Tibial nerve (tissue), 4 donors: ENCODE results near the gene OR52K1. TPM values are rescaled to one million over a fixed set of nuclear protein-coding genes. Genes with fewer than 3 reads are reported as not detected.
"Not testable (repeated sequence)": the region's sequence is repeated elsewhere in the genome, so short reads cannot be mapped to it uniquely, and the experiment has no call there.

Source experiments
- DNase-seq, 2 donors: peaks; one replicate each; pipeline ENCODE4 v3.0.0-alpha.2; 2019; ENCODE audit warnings: low spot score in 2 of 2
- H3K27ac ChIP-seq, 4 donors: fragments of 200-600 bp; sonication (generic) in 3 of 4; one replicate each; pipeline ENCODE4 v1.5.1; 2017 to 2019; ENCODE audit warnings: mild to moderate bottlenecking in 1 of 4
- H3K27me3 ChIP-seq, 2 donors: fragments of 200-600 bp; sonication (generic) in 1 of 2; one replicate each; pipeline versions ENCODE4 v1.5.1 to v1.6.0; 2017 to 2019
- H3K36me3 ChIP-seq, 3 donors: fragments of 200-600 bp; sonication (generic); one replicate each; pipeline ENCODE4 v1.5.1; 2018 to 2019
- H3K4me1 ChIP-seq, 4 donors: fragments of 200-600 bp; sonication (generic) in 3 of 4; one replicate each; pipeline ENCODE4 v1.5.1; 2017 to 2019
- H3K4me3 ChIP-seq, 4 donors: fragments of 200-600 bp; sonication (generic) in 3 of 4; one replicate each; pipeline ENCODE4 v1.5.1; 2017 to 2019; ENCODE audit warnings: mild to moderate bottlenecking in 1 of 4, moderate library complexity in 1 of 4
- H3K9me3 ChIP-seq, 4 donors: fragments of 200-600 bp; sonication (generic) in 3 of 4; one replicate each; pipeline ENCODE4 v1.5.1; 2017 to 2019
- CTCF ChIP-seq, 5 experiments: fragments of 200-600 bp in 3 of 5; fragments of 450-650 bp in 2 of 5; sonication (generic) in 3 of 5; IDR thresholded peaks; one replicate each; pipeline ENCODE4 v1.5.1; 2016 to 2019; ENCODE audit warnings: antibody characterized with exemption in 5 of 5, mild to moderate bottlenecking in 3 of 5, moderate library complexity in 2 of 5
- EP300 ChIP-seq, 2 donors: sonication (generic); formaldehyde crosslinking; IDR thresholded peaks; one replicate each; pipeline ENCODE4 v1.6.1; 2017; ENCODE audit warnings: antibody characterized with exemption in 2 of 2, mild to moderate bottlenecking in 1 of 2
- POLR2A ChIP-seq, 2 donors: fragments of 450-650 bp; IDR thresholded peaks; one replicate each; pipeline ENCODE4 v1.6.1; 2017; ENCODE audit warnings: antibody characterized with exemption in 2 of 2, mild to moderate bottlenecking in 2 of 2, moderate library complexity in 2 of 2
- WGBS, 2 donors: methylation state at CpG; one replicate each; pipeline ENCODE4 v1.1.5; 2018; 5-methylcytosine and 5-hydroxymethylcytosine counted together
- total RNA-seq, 4 donors: library from RNA; depleted of rRNA; stranded (reverse); fragments of >200 nt; gene quantifications; one replicate each; pipeline ENCODE4 v1.1.0, GENCODE V29; 2016

The OR52K1 gene
- total RNA-seq, 4 donors from 2014 or later: not detected

- TF ChIP-seq CTCF (IDR thresholded peaks at IDR 0.05): no peak
- TF ChIP-seq POLR2A (IDR thresholded peaks at IDR 0.05): no peak
- no peak for TF ChIP-seq EP300 (IDR thresholded peaks at IDR 0.05)
- Histone ChIP-seq H3K36me3 (no peaks in the 10 kb centered on the region), H3K27me3 (no peaks in the 10 kb centered on the region), H3K4me3 (no peak overlapping the region), H3K4me1 (no peaks in the 10 kb centered on the region), H3K9me3 (peaks cover 0 to 10% (median 1%) of the 10 kb centered on the region in 4 donors), H3K27ac (no peak overlapping the region)
- WGBS, 2 donors: 71 to 73% methylated on average over 3 of the region's 3 CpGs
- DNase-seq: no peak
These were observed 14.4 kb upstream of the OR52K1 start for GRCh38 chr11:4467811-4468606.

DNA sequence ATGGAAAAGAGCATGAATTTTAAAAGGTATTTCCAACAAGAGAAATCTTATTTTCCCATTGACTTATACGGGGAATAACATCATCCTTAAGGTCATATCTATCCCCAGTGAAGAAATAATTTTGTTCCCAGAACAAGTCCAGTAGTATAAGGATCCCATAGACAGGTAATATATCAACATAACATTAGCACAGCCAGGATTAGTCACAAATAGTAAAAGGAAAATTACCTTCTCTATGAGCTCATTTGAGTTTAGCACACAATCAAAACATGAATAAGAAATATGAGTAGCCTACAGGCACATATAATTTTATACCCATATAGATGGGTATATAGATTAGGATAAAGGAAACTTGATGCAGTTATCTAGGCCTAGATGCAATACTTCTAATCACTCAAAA lies 2.8 kb upstream of the OR52K1 start:
- Histone ChIP-seq H3K9me3 (no peaks in the 10 kb centered on the region), H3K27me3 (no peaks in the 10 kb centered on the region), H3K27ac (no peak overlapping the region), H3K4me1 (no peaks in the 10 kb centered on the region), H3K4me3 (no peak overlapping the region), H3K36me3 (no peaks in the 10 kb centered on the region)
- no peak for DNase-seq
- WGBS, 2 donors: 78 to 88% methylated on average over 1 of the region's 1 CpG
- TF ChIP-seq EP300 (IDR thresholded peaks at IDR 0.05) (no peak), POLR2A (IDR thresholded peaks at IDR 0.05) (no peak), CTCF (IDR thresholded peaks at IDR 0.05) (no peak)

- 69 to 75% methylated on average over 4 of the region's 4 CpGs for WGBS, 2 donors
- Histone ChIP-seq H3K36me3 (no peaks in the 10 kb centered on the region), H3K4me1 (no peaks in the 10 kb centered on the region), H3K27ac (no peak overlapping the region), H3K4me3 (no peak overlapping the region), H3K27me3 (no peaks in the 10 kb centered on the region), H3K9me3 (no peaks in the 10 kb centered on the region)
- DNase-seq: no peak
- no peak for TF ChIP-seq POLR2A (IDR thresholded peaks at IDR 0.05)
- no peak for TF ChIP-seq EP300 (IDR thresholded peaks at IDR 0.05)
- no peak for TF ChIP-seq CTCF (IDR thresholded peaks at IDR 0.05)
These were observed 1.7 kb upstream of the OR52K1 start for GRCh38 chr11:4480577-4481239.

GRCh38 chr11:4481240-4481582 lies 1.2 kb upstream of the OR52K1 start:
- Histone ChIP-seq H3K4me1 (no peaks in the 10 kb centered on the region), H3K36me3 (no peaks in the 10 kb centered on the region), H3K9me3 (no peaks in the 10 kb centered on the region), H3K4me3 (no peak overlapping the region), H3K27me3 (no peaks in the 10 kb centered on the region), H3K27ac (no peak overlapping the region)
- DNase-seq: no peak
- TF ChIP-seq POLR2A (IDR thresholded peaks at IDR 0.05) (no peak), EP300 (IDR thresholded peaks at IDR 0.05) (no peak), CTCF (IDR thresholded peaks at IDR 0.05) (no peak)

- WGBS, 2 donors: 69 to 73% methylated on average over 4 of the region's 4 CpGs
- Histone ChIP-seq H3K9me3 (no peaks in the 10 kb centered on the region), H3K27me3 (no peaks in the 10 kb centered on the region), H3K36me3 (no peaks in the 10 kb centered on the region), H3K27ac (no peak overlapping the region), H3K4me3 (no peak overlapping the region), H3K4me1 (no peaks in the 10 kb centered on the region)
- DNase-seq: no peak
- TF ChIP-seq POLR2A (IDR thresholded peaks at IDR 0.05) (no peak), EP300 (IDR thresholded peaks at IDR 0.05) (no peak), CTCF (IDR thresholded peaks at IDR 0.05) (no peak)
These were observed 1.9 kb downstream of the OR52K1 start for GRCh38 chr11:4484310-4484709.

GRCh38 chr11:4491405-4491804 lies 9.0 kb downstream of the OR52K1 start:
- not testable (repeated sequence) for H3K27me3 ChIP-seq, DNase-seq, H3K4me1 ChIP-seq, H3K36me3 ChIP-seq, H3K4me3 ChIP-seq, H3K27ac ChIP-seq, H3K9me3 ChIP-seq
- 45 to 63% methylated on average over 2 of the region's 2 CpGs for WGBS, 2 donors
